Gastroesophageal sphincter (tissue), 3 donors: ENCODE measurements around the gene NSUN3.
"Not testable (repeated sequence)": the region's sequence is repeated elsewhere in the genome, so short reads cannot be mapped to it uniquely, and the experiment has no call there.

Experiments used
- CTCF ChIP-seq, 4 experiments: fragments of 200-600 bp in 2 of 4; fragments of 450-650 bp in 2 of 4; sonication (generic) in 1 of 4; IDR thresholded peaks; one replicate each; pipeline ENCODE4 v1.5.1; 2017 to 2019; ENCODE audit warnings: antibody characterized with exemption in 4 of 4, mild to moderate bottlenecking in 2 of 4, moderate library complexity in 2 of 4
- EP300 ChIP-seq: sonication (generic); formaldehyde crosslinking; IDR thresholded peaks from one replicate; pipeline ENCODE4 v1.6.1; 2017; ENCODE audit warnings: antibody characterized with exemption, mild to moderate bottlenecking
- POLR2AphosphoS5 ChIP-seq: sonication (generic); formaldehyde crosslinking; IDR thresholded peaks from one replicate; pipeline ENCODE4 v1.6.1; 2017; ENCODE audit warnings: antibody characterized with exemption

DNA sequence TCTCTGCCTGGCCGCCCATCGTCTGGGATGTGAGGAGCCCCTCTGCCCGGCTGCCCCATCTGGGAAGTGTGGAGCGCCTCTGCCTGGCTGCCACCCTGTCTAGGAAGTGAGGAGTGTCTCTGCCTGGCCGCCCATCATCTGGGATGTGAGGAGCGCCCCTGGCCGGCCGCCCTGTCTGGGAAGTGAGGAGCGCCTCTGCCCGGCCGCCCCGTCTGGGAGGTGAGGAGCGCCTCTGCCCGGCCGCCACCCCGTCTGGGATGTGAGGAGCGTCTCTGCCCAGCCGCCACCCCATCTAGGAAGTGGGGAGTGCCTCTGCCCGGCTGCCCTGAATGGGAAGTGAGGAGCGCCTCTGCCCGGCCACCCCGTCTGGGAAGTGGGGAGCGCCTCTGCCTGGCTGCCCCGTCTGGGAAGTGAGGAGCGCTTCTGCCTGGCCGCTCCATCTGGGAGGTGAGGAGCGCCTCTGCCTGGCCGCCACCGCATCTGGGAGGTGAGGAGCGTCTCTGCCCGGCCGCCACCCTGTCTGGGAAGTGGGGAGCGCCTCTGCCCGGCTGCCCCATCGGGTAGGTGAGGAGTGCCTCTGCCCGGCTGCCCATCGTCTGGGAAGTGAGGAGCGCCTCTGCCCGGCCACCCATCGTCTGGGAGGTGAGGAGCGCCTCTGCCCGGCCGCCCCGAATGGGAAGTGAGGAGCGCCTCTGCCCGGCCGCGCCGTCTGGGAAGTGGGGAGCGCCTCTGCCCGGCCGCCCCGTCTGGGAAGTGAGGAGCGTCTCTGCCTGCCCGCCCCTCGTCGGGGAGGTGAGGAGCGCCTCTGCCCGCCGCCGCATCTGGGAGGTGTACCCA lies 18.5 kb upstream of the NSUN3 start:
- not testable (repeated sequence) for TF ChIP-seq POLR2AphosphoS5; EP300; CTCF (IDR thresholded peaks at IDR 0.05)
